Activated CD8-positive, alpha-beta T cell treated with anti-CD3 and anti-CD28 coated beads, Interleukin-2, amount 10 ng/mL, durations not matched to agents 7 days and 5 days (primary cell): ENCODE results near the gene TUFT1. TPM values are rescaled to one million over a fixed set of nuclear protein-coding genes. Genes with fewer than 3 reads are reported as not detected.
A peak's percentile ranks its signal among the peaks of the same experiment; 100 is the strongest.

ENCODE experiments used
- ATAC-seq: fragments of 150-1000 bp; cut with Tn5 transposase; one replicate; pipeline ENCODE4 v1.10.0; 2021; ENCODE audit warnings: moderate library complexity
- CTCF ChIA-PET: fragments of 350-600 bp; sonication (Branson Sonifier 250); formaldehyde crosslinking; loops from one replicate; lab custom pipeline; 2021; ENCODE audit warnings: antibody characterized with exemption; lab: Charles Lee
- POLR2A ChIA-PET: fragments of 350-600 bp; sonication (Branson Sonifier 250); formaldehyde crosslinking; loops from one replicate; lab custom pipeline; 2021; ENCODE audit warnings: antibody characterized with exemption; lab: Charles Lee
- DNase-seq: peaks from one replicate; pipeline ENCODE4 v3.0.0-alpha.2; 2020
- H3K27ac Mint-ChIP-seq: one replicate; pipeline ENCODE4 v1.8.0; 2021; ENCODE audit warnings: mild to moderate bottlenecking, mixed read lengths
- H3K27me3 Mint-ChIP-seq: one replicate; pipeline ENCODE4 v1.8.0; 2021; ENCODE audit warnings: low read depth, mixed read lengths
- H3K36me3 Mint-ChIP-seq: one replicate; pipeline ENCODE4 v1.8.0; 2021; ENCODE audit warnings: low read depth, mixed read lengths
- H3K4me1 Mint-ChIP-seq: one replicate; pipeline ENCODE4 v1.8.0; 2021; ENCODE audit warnings: low read depth, mixed read lengths
- H3K4me3 Mint-ChIP-seq: one replicate; pipeline ENCODE4 v1.8.0; 2021; ENCODE audit warnings: mild to moderate bottlenecking, mixed read lengths
- H3K9me3 Mint-ChIP-seq: one replicate; pipeline ENCODE4 v1.8.0; 2022; ENCODE audit warnings: mixed read lengths; ENCODE audit not compliant: insufficient read depth
- total RNA-seq, 2 experiments: library from RNA; stranded (reverse); gene quantifications; one replicate each; pipeline ENCODE4 v1.2.3, GENCODE V29; 2021

The TUFT1 gene
- total RNA-seq, 2 experiments from 2014 or later, result 0.42 TPM

DNA sequence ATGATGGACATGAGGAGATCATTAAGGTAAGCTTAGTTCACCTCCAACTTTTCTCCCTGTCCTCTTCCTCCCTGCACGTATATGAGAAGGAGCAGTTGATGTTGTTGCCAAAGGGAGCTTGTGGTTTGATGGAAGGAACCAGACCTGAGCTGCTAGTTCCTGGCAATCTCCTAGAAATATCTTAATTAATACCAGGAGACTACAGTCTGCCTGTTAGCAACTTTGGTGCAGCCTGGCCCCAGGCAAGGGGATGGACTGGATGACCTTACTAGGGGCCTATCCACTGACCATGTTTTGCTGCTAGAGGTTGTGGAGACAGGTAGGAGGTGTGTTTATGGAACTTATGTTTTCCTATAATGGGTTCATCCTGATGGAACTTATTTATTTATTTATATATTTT lies 22.6 kb downstream of the TUFT1 start:
- Mint-ChIP-seq H3K27me3 (peaks cover 3% of the 10 kb centered on the region), H3K36me3 (no peaks in the 10 kb centered on the region), H3K4me3 (no peak overlapping the region), H3K4me1 (peaks cover 6% of the 10 kb centered on the region), H3K27ac (no peak overlapping the region), H3K9me3 (no peaks in the 10 kb centered on the region)
- POLR2A ChIA-PET, result no interaction called here
- ATAC-seq (no peak), DNase-seq (no peak)
- CTCF ChIA-PET, result no interaction called here

DNA sequence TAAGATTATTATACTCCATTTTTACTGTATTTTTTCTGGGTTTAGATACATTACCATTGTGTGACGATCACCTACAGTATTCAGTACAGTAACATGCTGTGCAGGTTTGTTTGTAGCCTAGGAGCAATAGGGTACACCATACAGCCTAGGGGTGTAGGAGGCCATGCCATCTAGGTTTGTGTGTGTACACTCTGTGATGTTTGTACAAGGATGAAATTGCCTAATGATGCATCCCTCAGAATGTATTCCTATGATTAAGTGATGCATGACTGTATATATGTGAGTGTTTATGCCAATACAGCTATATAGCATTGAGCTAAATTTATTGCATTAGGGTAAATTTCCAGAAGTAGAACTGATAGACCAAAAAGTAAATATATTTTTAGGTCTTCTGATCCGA lies 23.3 kb downstream of the TUFT1 start:
- ChIA-PET POLR2A (no interaction called here), CTCF (no interaction called here)
- peaks cover 2% of the 10 kb centered on the region for H3K27me3 Mint-ChIP-seq
- peaks cover 5% of the 10 kb centered on the region for H3K4me1 Mint-ChIP-seq
- no peak for DNase-seq
- ATAC-seq, result no peak
- H3K36me3 Mint-ChIP-seq, result no peaks in the 10 kb centered on the region
- no peak overlapping the region for H3K4me3 Mint-ChIP-seq
- no peaks in the 10 kb centered on the region for H3K9me3 Mint-ChIP-seq
- no peak overlapping the region for H3K27ac Mint-ChIP-seq

DNA sequence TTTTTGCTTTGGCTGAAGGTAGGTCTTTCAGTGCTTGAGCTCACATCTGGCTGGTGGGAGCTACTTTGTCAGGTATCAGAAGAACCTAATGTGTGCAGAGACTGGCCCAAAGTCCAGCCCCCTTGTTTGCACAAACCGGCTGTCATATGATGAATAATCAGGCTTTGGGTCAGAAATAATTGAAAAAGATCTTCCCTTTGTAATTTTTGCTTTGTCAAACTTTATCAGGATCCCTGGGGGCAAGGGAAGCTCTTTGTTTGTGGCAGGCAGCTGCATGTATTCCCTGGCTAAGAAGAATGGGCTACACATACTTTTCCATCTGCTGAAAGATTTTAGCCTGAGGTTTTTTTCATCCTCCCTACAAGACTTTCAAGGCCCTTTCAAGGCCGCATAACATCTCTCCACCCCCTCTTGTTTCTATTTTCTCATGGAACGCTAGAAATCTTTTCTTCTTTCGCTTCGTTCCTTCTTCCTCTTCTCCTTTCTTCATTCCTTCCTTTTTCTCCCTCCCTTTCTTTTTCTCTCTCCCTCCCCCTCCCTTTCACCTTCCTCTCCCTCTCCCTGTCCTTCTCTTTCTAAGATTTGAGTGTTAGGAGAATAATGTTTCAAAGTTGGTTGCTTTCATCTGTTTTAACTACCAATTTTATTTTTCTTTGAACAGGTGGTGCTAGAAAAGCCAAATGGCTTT lies 25.5 kb downstream of the TUFT1 start:
- ChIA-PET POLR2A (no interaction called here), CTCF (interaction anchor here (0.6 kb wide), 1 partner anchor 1574 kb away, joined by 3 read pairs; no protein-coding TSS in a partner anchor)
- H3K27ac Mint-ChIP-seq, result no peak overlapping the region
- peaks cover 7% of the 10 kb centered on the region for H3K4me1 Mint-ChIP-seq
- H3K27me3 Mint-ChIP-seq, result no peaks in the 10 kb centered on the region
- ATAC-seq (no peak), DNase-seq (no peak)
- no peak overlapping the region for H3K4me3 Mint-ChIP-seq
- no peaks in the 10 kb centered on the region for H3K36me3 Mint-ChIP-seq
- no peaks in the 10 kb centered on the region for H3K9me3 Mint-ChIP-seq

DNA sequence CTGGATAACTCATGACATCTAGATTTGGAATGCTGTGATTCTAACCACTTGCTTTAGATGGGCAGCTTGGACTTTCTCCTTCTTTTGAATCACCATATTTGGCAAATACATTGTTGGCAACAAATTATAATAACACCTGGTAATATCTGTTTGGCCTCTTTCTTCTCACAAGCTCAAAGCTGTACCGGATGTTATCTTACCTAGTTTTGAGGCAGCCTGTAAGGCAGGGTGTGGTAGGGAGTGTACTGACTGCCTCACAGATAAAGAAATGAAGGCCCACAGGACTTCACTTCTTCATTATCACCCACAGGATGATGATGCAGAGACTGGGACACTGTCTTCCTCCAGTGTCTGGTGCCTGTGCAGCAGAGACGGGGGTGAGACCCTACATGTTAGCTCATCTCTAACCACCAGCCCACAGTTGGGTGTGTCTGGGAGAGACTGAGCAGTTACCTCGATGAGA lies 28.5 kb downstream of the TUFT1 start:
- no peak for ATAC-seq
- H3K4me1 Mint-ChIP-seq, result peaks cover 7% of the 10 kb centered on the region
- no peak for DNase-seq
- H3K9me3 Mint-ChIP-seq, result no peaks in the 10 kb centered on the region
- H3K36me3 Mint-ChIP-seq, result no peaks in the 10 kb centered on the region
- H3K27ac Mint-ChIP-seq, result no peak overlapping the region
- ChIA-PET CTCF (interaction anchor here (1.5 kb wide), 1 partner anchor 25 kb away, joined by 4 read pairs; no protein-coding TSS in a partner anchor), POLR2A (no interaction called here)
- H3K27me3 Mint-ChIP-seq, result no peaks in the 10 kb centered on the region
- H3K4me3 Mint-ChIP-seq, result no peak overlapping the region

DNA sequence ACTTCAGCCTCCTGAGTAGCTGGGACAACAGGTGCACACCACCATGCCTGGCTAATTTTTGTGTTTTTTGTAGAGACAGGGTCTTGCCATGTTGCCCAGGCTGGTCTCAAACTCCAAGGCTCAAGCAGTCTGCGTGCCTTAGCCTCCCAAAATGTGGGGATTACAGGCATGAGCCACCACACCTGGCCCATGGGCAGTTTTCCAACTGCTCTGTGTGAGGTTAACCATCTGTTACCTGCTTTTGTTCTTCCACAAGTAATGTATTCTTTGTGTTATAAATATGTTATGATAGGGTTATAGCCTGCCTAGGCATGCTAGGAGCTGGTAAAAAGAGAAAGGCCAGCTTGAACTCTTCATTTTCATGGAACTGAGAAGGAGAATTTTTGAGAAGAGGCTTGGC lies 30.7 kb downstream of the TUFT1 start:
- H3K9me3 Mint-ChIP-seq, result no peaks in the 10 kb centered on the region
- CTCF ChIA-PET, result no interaction called here
- H3K4me1 Mint-ChIP-seq, result peaks cover 15% of the 10 kb centered on the region
- ATAC-seq (no peak), DNase-seq (no peak)
- no peaks in the 10 kb centered on the region for H3K27me3 Mint-ChIP-seq
- no peak overlapping the region for H3K27ac Mint-ChIP-seq
- POLR2A ChIA-PET, result no interaction called here
- H3K36me3 Mint-ChIP-seq, result no peaks in the 10 kb centered on the region
- H3K4me3 Mint-ChIP-seq, result no peak overlapping the region

DNA sequence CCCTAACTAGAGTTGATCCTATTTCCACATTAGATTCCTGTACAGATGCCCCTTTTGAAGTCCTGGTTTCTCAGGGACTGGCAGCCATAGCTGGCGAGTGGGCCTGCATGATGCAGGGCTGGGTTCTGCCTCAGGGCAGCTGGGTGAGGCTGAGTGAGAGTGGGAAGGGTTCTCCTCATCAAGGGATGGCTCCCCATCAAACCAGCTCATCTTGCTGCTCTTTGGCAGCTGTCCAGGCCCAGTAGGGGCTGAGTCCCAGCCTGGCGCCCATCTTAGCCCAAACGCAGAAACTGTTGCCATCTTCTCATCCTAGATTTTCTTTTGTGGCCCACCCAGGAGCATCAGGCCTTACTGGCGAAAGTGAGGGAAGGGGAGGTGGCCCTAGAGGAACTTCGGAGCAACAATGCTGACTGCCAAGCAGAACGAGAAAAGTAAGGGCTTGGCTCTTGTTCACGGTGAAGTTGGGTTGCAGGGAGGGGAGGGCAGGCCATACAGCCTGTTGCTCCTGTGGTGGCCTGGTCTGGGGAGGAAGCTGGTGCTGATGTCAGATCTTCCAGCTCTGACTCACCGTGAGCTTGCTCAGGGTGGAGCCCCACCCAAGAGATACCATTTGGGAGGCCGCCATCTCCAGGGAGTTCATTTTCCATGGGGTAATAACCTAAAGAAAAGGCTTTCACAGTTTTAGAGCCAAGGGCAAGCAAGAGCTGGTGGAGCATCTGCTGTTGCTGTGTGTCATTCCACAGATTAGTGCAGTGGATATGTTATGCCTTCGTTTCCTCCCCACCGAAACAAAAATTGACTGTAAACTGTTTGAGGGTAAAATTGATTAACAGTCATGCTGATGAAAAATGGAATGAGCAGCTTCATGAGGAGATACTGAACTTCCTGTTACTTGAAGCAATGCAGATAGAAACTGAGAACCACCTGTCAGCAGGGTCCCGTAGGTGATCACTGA lies 34.7 kb downstream of the TUFT1 start:
- no peak overlapping the region for H3K27ac Mint-ChIP-seq
- no peaks in the 10 kb centered on the region for H3K36me3 Mint-ChIP-seq
- H3K4me3 Mint-ChIP-seq, result no peak overlapping the region
- POLR2A ChIA-PET, result no interaction called here
- no peaks in the 10 kb centered on the region for H3K27me3 Mint-ChIP-seq
- H3K9me3 Mint-ChIP-seq, result no peaks in the 10 kb centered on the region
- DNase-seq (no peak), ATAC-seq (peak; percentile 49)
- H3K4me1 Mint-ChIP-seq, result peaks cover 8% of the 10 kb centered on the region
- CTCF ChIA-PET, result interaction anchor here (2.5 kb wide), 1 partner anchor 19 kb away, joined by 12 read pairs; no protein-coding TSS in a partner anchor

DNA sequence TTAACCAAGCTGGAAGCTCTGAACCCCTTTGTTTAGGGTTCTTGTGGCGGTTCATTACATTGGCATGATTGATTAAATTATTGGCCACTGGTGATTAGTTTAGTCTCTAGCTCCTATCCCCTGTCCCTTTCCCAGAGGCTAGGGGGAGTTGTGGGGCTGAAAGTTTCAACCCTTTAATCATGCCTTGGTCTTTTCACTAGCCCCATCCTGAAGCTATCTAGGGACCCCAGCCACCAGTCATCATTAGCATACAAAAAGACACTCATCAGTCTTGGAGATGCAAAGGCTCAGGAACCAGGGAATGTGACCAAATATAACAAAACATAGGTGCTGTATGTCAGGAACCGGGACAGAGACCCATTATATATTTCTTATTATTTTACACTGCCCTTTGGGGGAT lies 37.1 kb downstream of the TUFT1 start:
- Mint-ChIP-seq H3K9me3 (no peaks in the 10 kb centered on the region), H3K36me3 (no peaks in the 10 kb centered on the region), H3K4me3 (no peak overlapping the region), H3K27me3 (no peaks in the 10 kb centered on the region), H3K4me1 (peaks cover 8% of the 10 kb centered on the region), H3K27ac (no peak overlapping the region)
- CTCF ChIA-PET, result no interaction called here
- ATAC-seq (no peak), DNase-seq (no peak)
- POLR2A ChIA-PET, result no interaction called here

DNA sequence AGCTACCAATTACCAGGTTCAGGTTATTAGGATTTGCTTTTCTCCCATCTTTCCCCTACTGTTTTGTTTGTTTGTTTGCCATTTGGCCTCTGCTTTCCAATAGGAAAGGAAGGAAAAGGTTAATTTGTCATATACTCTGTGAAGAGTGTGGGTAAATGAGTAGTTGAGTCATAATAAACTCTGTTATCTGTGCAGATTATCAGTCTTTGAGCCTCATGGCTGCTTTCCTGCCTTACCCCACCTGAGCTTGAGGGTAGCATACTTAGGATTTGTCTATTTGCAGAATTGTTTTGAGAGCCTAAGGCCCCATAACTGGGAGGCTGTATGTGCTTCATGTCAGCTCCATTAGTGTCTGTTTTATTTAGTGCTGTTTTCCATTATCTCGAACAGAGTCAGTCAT lies 38.8 kb downstream of the TUFT1 start:
- Mint-ChIP-seq H3K4me1 (peaks cover 8% of the 10 kb centered on the region), H3K36me3 (no peaks in the 10 kb centered on the region), H3K27me3 (no peaks in the 10 kb centered on the region), H3K4me3 (no peak overlapping the region), H3K9me3 (no peaks in the 10 kb centered on the region), H3K27ac (no peak overlapping the region)
- DNase-seq (no peak), ATAC-seq (no peak)
- ChIA-PET POLR2A (no interaction called here), CTCF (interaction anchor here (0.6 to 5.2 kb wide), 6 partner anchors 15 to 257 kb away, joined by 3 to 26 read pairs (median 3); no protein-coding TSS in a partner anchor)

DNA sequence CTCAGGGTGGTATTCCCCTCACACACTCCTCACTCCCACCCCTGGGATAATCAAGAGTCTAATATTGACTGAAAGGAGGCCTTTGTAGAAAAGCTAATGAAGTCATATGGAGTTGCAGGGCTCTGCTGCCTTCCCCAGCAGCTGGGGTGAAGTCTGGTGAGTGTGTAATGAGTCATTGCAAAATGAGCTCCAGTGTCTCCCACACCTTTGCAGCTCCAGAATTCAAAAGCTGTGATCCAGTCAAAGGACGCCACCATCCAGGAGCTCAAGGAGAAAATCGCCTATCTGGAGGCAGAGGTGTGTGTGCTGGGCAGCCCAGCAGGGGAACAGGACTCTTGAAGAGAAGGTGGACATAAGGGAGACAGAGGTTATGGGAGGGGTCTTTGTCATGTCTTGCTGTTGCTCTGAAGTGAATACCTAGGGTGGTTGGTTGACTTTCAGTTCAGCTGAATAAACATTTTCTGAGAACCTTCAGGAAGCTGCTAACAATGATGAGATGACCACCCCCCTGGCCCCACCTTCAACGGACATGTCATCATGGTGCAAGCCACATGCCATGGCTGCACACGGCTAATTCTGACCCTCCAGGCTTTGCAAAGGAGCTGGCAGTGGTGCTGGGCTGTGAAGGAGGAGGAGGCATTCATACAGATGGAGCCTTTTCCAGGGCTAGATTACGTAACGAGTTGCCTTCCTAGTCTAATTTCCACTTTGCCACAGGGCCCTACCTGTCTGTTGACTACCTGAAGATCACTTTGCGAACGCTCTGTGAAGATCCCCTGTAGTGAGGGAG lies 39.5 kb downstream of the TUFT1 start:
- POLR2A ChIA-PET, result no interaction called here
- Mint-ChIP-seq H3K27me3 (no peaks in the 10 kb centered on the region), H3K4me1 (peaks cover 7% of the 10 kb centered on the region), H3K27ac (no peak overlapping the region), H3K9me3 (no peaks in the 10 kb centered on the region), H3K4me3 (no peak overlapping the region), H3K36me3 (no peaks in the 10 kb centered on the region)
- CTCF ChIA-PET, result interaction anchor here (0.9 to 5.2 kb wide), 4 partner anchors 14 to 257 kb away, joined by 3 to 26 read pairs (median 3); no protein-coding TSS in a partner anchor
- ATAC-seq (no peak), DNase-seq (no peak)

DNA sequence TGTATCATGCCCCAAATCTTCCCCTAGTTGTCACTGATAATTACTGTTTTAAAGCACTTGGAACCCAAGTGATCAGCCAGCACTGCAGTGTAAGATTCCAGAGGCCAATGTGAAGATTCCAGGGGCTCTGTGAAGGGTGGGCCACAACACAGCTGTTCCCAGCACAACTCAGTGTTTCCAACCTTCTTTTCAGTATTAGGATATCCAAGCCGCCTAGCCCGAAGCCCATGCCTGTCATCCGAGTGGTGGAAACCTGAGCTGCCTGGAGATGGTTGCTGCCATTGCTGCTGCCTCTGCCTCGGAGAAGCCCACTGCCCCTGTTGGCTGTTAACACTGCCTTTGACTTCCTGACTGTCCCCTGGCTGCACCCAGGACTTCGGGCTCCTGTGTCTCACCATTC lies 41.3 kb downstream of the TUFT1 start:
- Mint-ChIP-seq H3K36me3 (no peaks in the 10 kb centered on the region), H3K27ac (no peak overlapping the region), H3K27me3 (no peaks in the 10 kb centered on the region), H3K4me1 (no peaks in the 10 kb centered on the region), H3K4me3 (no peak overlapping the region), H3K9me3 (no peaks in the 10 kb centered on the region)
- no peak for DNase-seq
- ATAC-seq, result no peak
- ChIA-PET POLR2A (interaction anchor here (1.0 kb wide), 1 partner anchor 181 kb away, joined by 3 read pairs; the partner anchor contains the start of gene MRPL9), CTCF (interaction anchor here (1.7 to 5.2 kb wide), 2 partner anchors 12 to 153 kb away, joined by 5 to 26 read pairs; no protein-coding TSS in a partner anchor)

DNA sequence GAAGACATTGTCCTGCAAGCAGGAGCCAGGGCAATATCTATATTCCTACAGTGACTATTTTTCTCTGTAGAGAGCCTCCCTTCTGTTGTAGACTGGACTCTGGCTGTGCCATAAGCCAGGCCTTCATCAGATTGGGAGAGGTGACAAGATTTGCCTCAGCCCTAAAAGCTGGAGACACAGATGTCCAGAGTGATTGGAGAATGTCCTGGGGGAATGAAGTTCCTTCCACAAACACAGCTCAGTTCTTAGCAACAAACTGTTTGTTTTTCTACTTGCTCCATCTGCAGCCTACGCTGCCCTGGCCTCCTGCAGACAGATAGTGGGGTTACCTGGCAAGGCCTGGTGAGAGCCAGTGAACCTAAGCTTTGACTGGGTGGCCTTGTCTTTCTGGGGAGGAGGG lies 41.8 kb downstream of the TUFT1 start:
- Mint-ChIP-seq H3K27ac (no peak overlapping the region), H3K9me3 (no peaks in the 10 kb centered on the region), H3K4me3 (no peak overlapping the region), H3K27me3 (no peaks in the 10 kb centered on the region), H3K4me1 (no peaks in the 10 kb centered on the region), H3K36me3 (no peaks in the 10 kb centered on the region)
- no peak for ATAC-seq
- no peak for DNase-seq
- ChIA-PET POLR2A (interaction anchor here (1.0 kb wide), 1 partner anchor 181 kb away, joined by 3 read pairs; the partner anchor contains the start of gene MRPL9), CTCF (interaction anchor here (0.6 to 5.2 kb wide), 3 partner anchors 12 to 153 kb away, joined by 3 to 26 read pairs (median 5); no protein-coding TSS in a partner anchor)
